H1 (cell line): ENCODE measurements around the gene OR2D3. TPM values are rescaled to one million over a fixed set of nuclear protein-coding genes. Genes with fewer than 3 reads are reported as not detected.

Experiments
- CTCF ChIA-PET: fragments of 300-600 bp; sonication (Branson Sonifier 250); formaldehyde crosslinking; loops from one replicate; lab custom pipeline; 2021; ENCODE audit not compliant: partially characterized antibody; lab: Charles Lee
- POLR2A ChIA-PET: fragments of 300-600 bp; sonication (Branson Sonifier 250); formaldehyde crosslinking; loops from one replicate; lab custom pipeline; 2021; ENCODE audit warnings: inconsistent platforms; ENCODE audit not compliant: partially characterized antibody; lab: Charles Lee
- DNase-seq, 2 experiments: peaks; one replicate each; pipeline versions ENCODE4 v3.0.0 to v3.0.0-alpha.2; 2010 to 2022; ENCODE audit warnings: low spot score in 2 of 2, low read depth in 1 of 2, mixed read lengths in 1 of 2
- FAIRE-seq: peaks from 2 replicates; lab custom pipeline; 2011; peaks lifted over from hg19 to GRCh38; lab: Jason Lieb, UNC
- H2AFZ ChIP-seq: 2 replicates; pipeline ENCODE4 v1.8.1; 2012; ENCODE audit warnings: low read length, inconsistent platforms
- H2AK5ac ChIP-seq: 2 replicates; pipeline ENCODE4 v1.6.1; 2013; ENCODE audit warnings: low read depth, low read length
- H2BK120ac ChIP-seq: replicated peaks from 2 replicates; pipeline ENCODE3; 2013; ENCODE audit warnings: low read depth, low read length, inconsistent platforms
- H2BK12ac ChIP-seq: 2 replicates; pipeline ENCODE4 v1.6.1; 2013; ENCODE audit warnings: low read depth, low read length
- H2BK15ac ChIP-seq: 2 replicates; pipeline ENCODE4 v1.6.1; 2013; ENCODE audit warnings: low read length
- H2BK20ac ChIP-seq: 2 replicates; pipeline ENCODE4 v1.6.1; 2013; ENCODE audit warnings: low read length
- H2BK5ac ChIP-seq: 2 replicates; pipeline ENCODE4 v1.6.1; 2013; ENCODE audit warnings: low read depth, low read length
- H3K14ac ChIP-seq: 2 replicates; pipeline ENCODE4 v1.6.1; 2013; ENCODE audit warnings: inconsistent platforms; ENCODE audit not compliant: insufficient read length
- H3K18ac ChIP-seq: 2 replicates; pipeline ENCODE4 v1.6.1; 2013; ENCODE audit warnings: low read length; ENCODE audit errors: extremely low read depth
- H3K23ac ChIP-seq: 2 replicates; pipeline ENCODE4 v1.6.1; 2013; ENCODE audit warnings: inconsistent platforms; ENCODE audit not compliant: insufficient read length
- H3K23me2 ChIP-seq: 2 replicates; pipeline ENCODE4 v1.6.1; 2013; ENCODE audit warnings: low read depth, low read length
- H3K27ac ChIP-seq: 2 replicates; pipeline ENCODE4 v1.6.1; 2011; ENCODE audit warnings: low read depth, low read length, inconsistent platforms
- H3K27me3 ChIP-seq, 4 experiments: replicated peaks in 1 of 4; 1 replicate in 1 of 4; 2 replicates in 3 of 4; pipeline versions ENCODE4 v1.6.1 to v1.8.1; 2011 to 2013; ENCODE audit warnings: low read length in 3 of 4, mild to moderate bottlenecking in 3 of 4, inconsistent platforms in 2 of 4, mixed read lengths in 2 of 4, moderate library complexity in 1 of 4; ENCODE audit not compliant: control insufficient read depth in 3 of 4, insufficient read depth in 3 of 4; ENCODE audit errors: extremely low read depth in 1 of 4
- H3K36me3 ChIP-seq, 4 experiments: 2 replicates each; pipeline versions ENCODE4 v1.6.1 to v1.8.1; 2011 to 2013; ENCODE audit warnings: mild to moderate bottlenecking in 4 of 4, low read length in 3 of 4, moderate library complexity in 2 of 4, control low read depth in 1 of 4, inconsistent platforms in 1 of 4; ENCODE audit not compliant: insufficient read depth in 4 of 4, control insufficient read depth in 2 of 4
- H3K4ac ChIP-seq: replicated peaks from 2 replicates; pipeline ENCODE3; 2013; ENCODE audit warnings: low read length, low read depth, mixed read lengths, inconsistent platforms; ENCODE audit not compliant: insufficient read length
- H3K4me1 ChIP-seq, 4 experiments: replicated peaks in 1 of 4; 1 replicate in 1 of 4; 2 replicates in 3 of 4; pipeline versions ENCODE4 v1.6.1 to v1.8.1; 2011 to 2013; ENCODE audit warnings: low read length in 3 of 4, inconsistent platforms in 2 of 4, mixed read lengths in 1 of 4; ENCODE audit not compliant: insufficient read depth in 4 of 4, control insufficient read depth in 3 of 4
- H3K4me2 ChIP-seq, 2 experiments: 2 replicates each; pipeline versions ENCODE4 v1.6.1 to v1.8.1; 2011 to 2013; ENCODE audit warnings: low read depth in 2 of 2, low read length in 2 of 2, control low read depth in 1 of 2, inconsistent platforms in 1 of 2, mild to moderate bottlenecking in 1 of 2; ENCODE audit not compliant: insufficient read depth in 1 of 2
- H3K4me3 ChIP-seq, 4 experiments: fragments of 200-600, 300-600 bp in 1 of 4; sonication (generic), shearing (Covaris generic), sonication (Bioruptor Twin) in 1 of 4; 2 replicates each; pipeline versions ENCODE4 v1.5.1 to v1.8.1; 2011 to 2016; ENCODE audit warnings: low read length in 4 of 4, low read depth in 3 of 4, control low read depth in 2 of 4, inconsistent platforms in 2 of 4, mild to moderate bottlenecking in 2 of 4, mixed read lengths in 1 of 4, moderate library complexity in 1 of 4; ENCODE audit not compliant: insufficient read depth in 2 of 4; ENCODE audit errors: extremely low read depth in 1 of 4
- H3K56ac ChIP-seq: replicated peaks from 2 replicates; pipeline ENCODE3; 2013; ENCODE audit warnings: low read depth, mild to moderate bottlenecking, mixed read lengths, low read length, inconsistent platforms; ENCODE audit not compliant: insufficient read length
- H3K79me1 ChIP-seq: 2 replicates; pipeline ENCODE4 v1.6.1; 2013; ENCODE audit warnings: low read depth, low read length, control low read depth
- H3K79me2 ChIP-seq, 2 experiments: 2 replicates each; pipeline versions ENCODE4 v1.6.1 to v1.8.1; 2012 to 2013; ENCODE audit warnings: low read length in 2 of 2, mild to moderate bottlenecking in 2 of 2, inconsistent platforms in 1 of 2; ENCODE audit not compliant: insufficient read depth in 2 of 2, control insufficient read depth in 1 of 2
- H3K9ac ChIP-seq, 4 experiments: replicated peaks in 1 of 4; 1 replicate in 1 of 4; 2 replicates in 3 of 4; pipeline versions ENCODE4 v1.6.1 to v1.8.1; 2011 to 2013; ENCODE audit warnings: low read depth in 3 of 4, low read length in 3 of 4, control low read depth in 2 of 4, mild to moderate bottlenecking in 2 of 4, moderate library complexity in 2 of 4, inconsistent platforms in 1 of 4; ENCODE audit errors: extremely low read depth in 1 of 4
- H3K9me3 ChIP-seq, 2 experiments: 2 replicates each; pipeline versions ENCODE4 v1.6.1 to v1.8.1; 2012 to 2013; ENCODE audit warnings: mild to moderate bottlenecking in 2 of 2, moderate library complexity in 2 of 2, control low read depth in 1 of 2, inconsistent platforms in 1 of 2, low read depth in 1 of 2, low read length in 1 of 2, mixed read lengths in 1 of 2; ENCODE audit not compliant: insufficient read depth in 2 of 2
- H4K20me1 ChIP-seq, 2 experiments: replicated peaks in 1 of 2; 2 replicates each; pipeline versions ENCODE3 to v1.8.1; 2011 to 2013; ENCODE audit warnings: inconsistent platforms in 2 of 2, low read length in 2 of 2, mild to moderate bottlenecking in 1 of 2; ENCODE audit not compliant: insufficient read depth in 2 of 2, control insufficient read depth in 1 of 2
- H4K5ac ChIP-seq: 2 replicates; pipeline ENCODE4 v1.6.1; 2013; ENCODE audit warnings: low read length, low read depth, mixed read lengths, inconsistent platforms; ENCODE audit not compliant: insufficient read length
- H4K8ac ChIP-seq: 2 replicates; pipeline ENCODE4 v1.8.0; 2013; ENCODE audit warnings: mild to moderate bottlenecking, moderate library complexity, low read length, inconsistent platforms; ENCODE audit not compliant: insufficient read depth; ENCODE audit errors: extremely low read depth
- H4K91ac ChIP-seq: replicated peaks from 2 replicates; pipeline ENCODE3; 2013; ENCODE audit warnings: low read length, mixed read lengths, inconsistent platforms; ENCODE audit not compliant: insufficient read length
- ASH2L ChIP-seq: fragments of 200-600, 300-600 bp; sonication (generic); IDR thresholded peaks from one replicate; pipeline ENCODE4 v1.7.1; 2017; ENCODE audit warnings: low read length
- ATF3 ChIP-seq: IDR thresholded peaks from 2 replicates; pipeline ENCODE4 v1.6.1; 2011; ENCODE audit warnings: low read depth, mild to moderate bottlenecking, low read length; ENCODE audit not compliant: insufficient read depth
- CTCF ChIP-seq, 3 experiments: IDR thresholded peaks; 1 replicate in 2 of 3; 2 replicates in 1 of 3; pipeline versions ENCODE4 v1.5.1 to v1.6.1; 2011; ENCODE audit warnings: low read length in 3 of 3, mild to moderate bottlenecking in 3 of 3, inconsistent platforms in 2 of 3, low read depth in 1 of 3, moderate library complexity in 1 of 3; ENCODE audit not compliant: insufficient read depth in 1 of 3; ENCODE audit errors: control extremely low read depth in 1 of 3
- MAX ChIP-seq: IDR thresholded peaks from 2 replicates; pipeline ENCODE4 v1.6.1; 2012; ENCODE audit warnings: inconsistent platforms
- POLR2A ChIP-seq, 2 experiments: IDR thresholded peaks; 1 replicate in 1 of 2; 2 replicates in 1 of 2; pipeline ENCODE4 v1.6.1; 2011; ENCODE audit warnings: low read depth in 2 of 2, low read length in 2 of 2, mild to moderate bottlenecking in 2 of 2; ENCODE audit errors: control extremely low read depth in 1 of 2
- SAP30 ChIP-seq: fragments of 300-600 bp; sonication (generic); IDR thresholded peaks from 2 replicates; pipeline ENCODE4 v1.7.1; 2012; ENCODE audit warnings: low read length, moderate library complexity, mild to moderate bottlenecking, inconsistent platforms; ENCODE audit not compliant: insufficient read depth, insufficient replicate concordance
- SP4 ChIP-seq: IDR thresholded peaks from 2 replicates; pipeline ENCODE4 v1.6.1; 2012; ENCODE audit warnings: low read length, inconsistent platforms
- TAF1 ChIP-seq: IDR thresholded peaks from 2 replicates; pipeline ENCODE4 v1.6.1; 2011; ENCODE audit warnings: mild to moderate bottlenecking, low read depth, low read length
- ZNF274 ChIP-seq: IDR thresholded peaks from 2 replicates; pipeline ENCODE4 v1.7.0; 2012; ENCODE audit warnings: low read length, borderline replicate concordance; ENCODE audit errors: extremely low read depth
- WGBS, 2 experiments: shearing (Covaris generic) in 1 of 2; methylation state at CpG; one replicate each; pipeline versions ENCODE4 v1.1.6 to v1.1.7; 2013 to 2015; ENCODE audit warnings: low lambda C conversion rate in 2 of 2, mixed read lengths in 2 of 2, inconsistent platforms in 1 of 2, low coverage in 1 of 2, missing lambda C conversion rate in 1 of 2; ENCODE audit not compliant: insufficient replicate concordance in 2 of 2, insufficient coverage in 1 of 2, insufficient read length in 1 of 2; ENCODE audit errors: extremely low coverage in 1 of 2, missing lambda C conversion rate in 1 of 2; 5-methylcytosine and 5-hydroxymethylcytosine counted together
- long read RNA-seq, 2 experiments: library from RNA in 1 of 2; library from capped mRNA in 1 of 2; stranded (forward); transcript quantifications; one replicate each; pipeline ENCODE4 v2.0.0, GENCODE V29; 2021; ENCODE audit warnings: inconsistent platforms in 1 of 2
- polyA minus RNA-seq, 3 experiments: library from RNA; depleted of rRNA, polyadenylated mRNA; stranded (reverse); fragments of >200 nt; gene quantifications; 1 replicate in 2 of 3; 2 replicates in 1 of 3; pipeline ENCODE4 v1.2.3, GENCODE V29; 2011
- polyA plus RNA-seq, 7 experiments: library from polyadenylated mRNA; depleted of rRNA in 3 of 7; stranded (reverse) in 5 of 7; unstranded in 2 of 7; fragments of >200 nt in 5 of 7; fragments of 200-250 nt in 2 of 7; gene quantifications; 1 replicate in 5 of 7; 2 replicates in 1 of 7; 4 replicates in 1 of 7; pipeline versions ENCODE4 v1.2.1 to v1.2.3, GENCODE V29; 2011 to 2013; ENCODE audit warnings: missing spikeins in 2 of 7, mixed read lengths in 2 of 7
- total RNA-seq: library from RNA; stranded (reverse); fragmentation: NEBNext Ultra II Directional; extraction: Animal tissue kit (Norgen Biotek cat#: 25700); gene quantifications from 2 replicates; pipeline ENCODE4 v1.2.1, GENCODE V29; 2021

OR2D3 gene
- total RNA-seq (not detected in 2 replicates), polyA plus RNA-seq (2011; rRNA removed) (not detected in 2 replicates), polyA minus RNA-seq (2011; rRNA and poly(A)+ RNA removed) (not detected in 2 replicates)
- polyA plus RNA-seq (2011; cell fraction: cytosol; rRNA removed) = not detected
- polyA plus RNA-seq (2011; cell fraction: nucleus; rRNA removed) = not detected
- polyA plus RNA-seq (2012, experiment 1 of 2) = not detected in 4 replicates
- polyA plus RNA-seq (2012, experiment 2 of 2) = not detected
- polyA plus RNA-seq (2013, experiment 1 of 2) = not detected
- not detected for polyA plus RNA-seq (2013, experiment 2 of 2)
- polyA minus RNA-seq (2011; cell fraction: cytosol; rRNA and poly(A)+ RNA removed) = not detected
- not detected for polyA minus RNA-seq (2011; cell fraction: nucleus; rRNA and poly(A)+ RNA removed)
- long read RNA-seq, experiment 1 = 0 reads
- long read RNA-seq, experiment 2 = 0 reads

DNA sequence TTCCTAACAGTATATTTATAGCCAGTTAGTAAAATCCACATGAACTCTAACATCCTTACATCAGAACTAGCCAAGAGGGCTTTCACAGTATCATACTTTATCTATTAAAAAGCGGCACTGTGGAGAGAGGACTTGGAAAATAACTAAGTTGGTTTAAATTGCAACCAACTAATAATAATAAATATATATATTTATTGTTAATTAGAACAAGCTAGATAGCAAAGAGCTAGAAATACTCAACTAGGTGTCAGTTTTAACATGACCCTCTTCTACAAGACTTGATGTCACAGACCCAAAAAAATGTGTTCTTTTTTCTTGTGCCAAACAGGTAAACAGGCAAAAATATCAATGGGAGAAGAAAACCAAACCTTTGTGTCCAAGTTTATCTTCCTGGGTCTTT lies at the start of gene OR2D3:
TSS of gene OR2D3 (plus strand) at position 301 of the 400 bp plus-strand sequence. CDS start at position 301, 0 bp downstream.
- no peak within 1 kb of the TSS for H2BK15ac ChIP-seq
- H3K18ac ChIP-seq = no peak within 1 kb of the TSS
- FAIRE-seq (no peak), DNase-seq (no peak)
- no peak within 1 kb of the TSS for H2BK12ac ChIP-seq
- H4K8ac ChIP-seq = no peak within 1 kb of the TSS
- peaks cover 0 to 3% (median 3%) of the 10 kb centered on the region in 4 experiments; a peak in 3 of 7 replicates for H3K4me1 ChIP-seq
- no peak within 1 kb of the TSS for H3K4me2 ChIP-seq
- 0 out of 4 replicates have a peak, but pooled peaks cover 0 to 3% of the 10 kb centered on the region in 2 experiments for H3K9me3 ChIP-seq
- H2AFZ ChIP-seq = no peak within 1 kb of the TSS
- H3K4me3 ChIP-seq = no peak within 1 kb of the TSS
- POLR2A ChIA-PET = no interaction called here
- H3K27ac ChIP-seq = no peak within 1 kb of the TSS
- no peaks in the 10 kb centered on the region for H3K79me1 ChIP-seq
- no peak within 1 kb of the TSS for H3K4ac ChIP-seq
- no peak within 1 kb of the TSS for H4K91ac ChIP-seq
- H3K23ac ChIP-seq = no peak within 1 kb of the TSS
- no peak within 1 kb of the TSS for H4K5ac ChIP-seq
- no peak within 1 kb of the TSS for H2BK5ac ChIP-seq
- CTCF ChIA-PET = no interaction called here
- no peak within 1 kb of the TSS for H2AK5ac ChIP-seq
- H2BK20ac ChIP-seq = no peak within 1 kb of the TSS
- H3K14ac ChIP-seq = no peak within 1 kb of the TSS
- H4K20me1 ChIP-seq = no peaks in the 10 kb centered on the region
- H2BK120ac ChIP-seq = no peak within 1 kb of the TSS
- no peak within 1 kb of the TSS for H3K9ac ChIP-seq
- H3K36me3 ChIP-seq = no peaks in the 10 kb centered on the region
- no peak within 1 kb of the TSS for H3K56ac ChIP-seq
- no peaks in the 10 kb centered on the region for H3K27me3 ChIP-seq
- H3K23me2 ChIP-seq = peaks cover 2% of the 10 kb centered on the region; the same call in 1 of the 2 replicates
- no peaks in the 10 kb centered on the region for H3K79me2 ChIP-seq
- WGBS, 2 experiments = 78% methylated on average over 1 of the region's 1 CpG; no CpG with 5 or more reads in 1 of the 2 experiments
- no peak for TF ChIP-seq SP4
- TF ChIP-seq ZNF274 = no peak
- TF ChIP-seq POLR2A (IDR thresholded peaks at IDR 0.05; ENCODE audit: control extremely low read depth in 1 of 2, low read depth in 2 of 2, low read length in 2 of 2) = no peak
- no peak for TF ChIP-seq TAF1
- TF ChIP-seq ATF3 = no peak
- no peak for TF ChIP-seq CTCF (IDR thresholded peaks at IDR 0.05; ENCODE audit: control extremely low read depth in 1 of 3, insufficient read depth in 1 of 3, low read depth in 1 of 3, low read length in 3 of 3)
- no peak for TF ChIP-seq ASH2L
- TF ChIP-seq SAP30 = no peak
- no peak for TF ChIP-seq MAX
